Fibroblast of lung (primary cell): ENCODE measurements around the gene ERFL. TPM values are rescaled to one million over a fixed set of nuclear protein-coding genes. Genes with fewer than 3 reads are reported as not detected.
A peak's percentile ranks its signal among the peaks of the same experiment; 100 is the strongest.

Source experiments
- DNase-seq, 2 donors: peaks; one replicate each; pipeline versions ENCODE4 v3.0.0 to v3.0.0-alpha.2; 2010; ENCODE audit warnings: low read depth in 2 of 2
- H2AFZ ChIP-seq: 2 replicates; pipeline ENCODE4 v1.5.1; 2012; ENCODE audit warnings: low read length, control low read depth, inconsistent platforms
- H3K27ac ChIP-seq: 2 replicates; pipeline ENCODE4 v1.5.1; 2011; ENCODE audit warnings: low read length, control low read depth; ENCODE audit not compliant: insufficient read depth
- H3K27me3 ChIP-seq: 2 replicates; pipeline ENCODE4 v1.5.1; 2011; ENCODE audit warnings: mild to moderate bottlenecking, low read length; ENCODE audit not compliant: control insufficient read depth, insufficient read depth
- H3K36me3 ChIP-seq: 2 replicates; pipeline ENCODE4 v1.5.1; 2011; ENCODE audit warnings: low read length; ENCODE audit not compliant: control insufficient read depth, insufficient read depth
- H3K4me1 ChIP-seq: 2 replicates; pipeline ENCODE4 v1.5.1; 2011; ENCODE audit warnings: low read length; ENCODE audit not compliant: control insufficient read depth, insufficient read depth; ENCODE audit errors: extremely low read depth
- H3K4me2 ChIP-seq: 2 replicates; pipeline ENCODE4 v1.5.1; 2011; ENCODE audit warnings: low read length, control low read depth; ENCODE audit not compliant: insufficient read depth; ENCODE audit errors: extremely low read depth
- H3K4me3 ChIP-seq, 4 experiments: fragments of 200-600 bp in 1 of 4; sonication (generic) in 1 of 4; replicated peaks in 1 of 4; 2 replicates each; pipeline ENCODE4 v1.5.1; 2011 to 2016; ENCODE audit warnings: low read length in 4 of 4, low read depth in 3 of 4, mild to moderate bottlenecking in 3 of 4, control low read depth in 2 of 4, inconsistent platforms in 1 of 4, mixed read lengths in 1 of 4; ENCODE audit not compliant: insufficient read depth in 1 of 4; ENCODE audit errors: control extremely low read depth in 1 of 4
- H3K79me2 ChIP-seq: 2 replicates; pipeline ENCODE4 v1.5.1; 2012; ENCODE audit warnings: mild to moderate bottlenecking, low read length, inconsistent platforms; ENCODE audit not compliant: control insufficient read depth, insufficient read depth
- H3K9ac ChIP-seq: 2 replicates; pipeline ENCODE4 v1.5.1; 2011; ENCODE audit warnings: mild to moderate bottlenecking, low read length, control low read depth; ENCODE audit not compliant: insufficient read depth
- H3K9me3 ChIP-seq: 2 replicates; pipeline ENCODE4 v1.5.1; 2012; ENCODE audit warnings: low read depth, low read length; ENCODE audit not compliant: control insufficient read depth, insufficient read depth
- H4K20me1 ChIP-seq: 2 replicates; pipeline ENCODE4 v1.5.1; 2011; ENCODE audit warnings: low read length; ENCODE audit not compliant: control insufficient read depth, insufficient read depth; ENCODE audit errors: extremely low read depth
- EZH2 ChIP-seq: IDR thresholded peaks from 2 replicates; pipeline ENCODE4 v1.5.1; 2012; ENCODE audit warnings: low read length, control low read depth, mild to moderate bottlenecking; ENCODE audit errors: missing control alignments
- polyA plus RNA-seq, 2 donors: library from polyadenylated mRNA; depleted of rRNA in 1 of 2; stranded (reverse) in 1 of 2; unstranded in 1 of 2; fragments of >200 nt; gene quantifications; 2 replicates each; pipeline ENCODE4 v1.2.1, GENCODE V29; 2011 to 2012; ENCODE audit warnings: missing spikeins in 1 of 2
- total RNA-seq: library from RNA; depleted of rRNA; stranded (reverse); fragments of >200 nt; gene quantifications from 2 replicates; pipeline ENCODE4 v1.2.1, GENCODE V29; 2014
- TF ChIP-seq, protein P1 (sequence below), 2 donors: IDR thresholded peaks in 1 of 2; conservative IDR thresholded peaks in 1 of 2; 1 replicate in 1 of 2; 2 replicates in 1 of 2; pipeline ENCODE4 v1.5.1; 2011 to 2012; ENCODE audit warnings: low read length in 2 of 2, control low read depth in 1 of 2, inconsistent platforms in 1 of 2, low read depth in 1 of 2, mild to moderate bottlenecking in 1 of 2

Gene ERFL
- total and polyA plus RNA-seq, 2 donors (not counting 1 experiment from before 2014, with no cell fraction given), result under 0.01 to 0.03 TPM

DNA sequence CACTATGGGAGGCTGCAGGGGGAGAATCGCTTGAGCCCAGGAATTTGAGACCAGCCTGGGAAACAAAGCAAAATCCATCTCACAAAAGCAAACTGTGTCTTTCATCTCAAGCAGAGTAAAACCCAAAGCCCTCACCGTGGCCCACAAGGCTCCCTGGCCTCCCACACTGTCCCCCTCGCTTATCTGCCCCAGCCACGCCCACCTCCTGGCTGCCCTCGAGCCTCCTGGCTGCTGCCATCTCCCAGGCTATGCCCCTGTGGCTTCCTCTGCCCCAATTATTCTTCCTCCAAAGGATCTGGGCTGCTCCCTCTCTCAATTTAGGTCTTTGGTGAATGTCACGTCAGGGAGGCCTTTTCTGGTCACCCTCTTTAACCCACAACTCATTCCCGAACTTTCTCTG is 27.3 kb upstream of the ERFL start:
- Histone ChIP-seq H3K4me2 (no peak overlapping the region), H3K9me3 (no peaks in the 10 kb centered on the region), H3K27ac (no peak overlapping the region), H3K79me2 (peaks cover 2% of the 10 kb centered on the region), H2AFZ (no peak overlapping the region), H3K9ac (no peak overlapping the region), H3K4me1 (peaks cover 4% of the 10 kb centered on the region), H3K36me3 (peaks cover 8% of the 10 kb centered on the region), H3K4me3 (no peak overlapping the region), H4K20me1 (no peaks in the 10 kb centered on the region), H3K27me3 (no peaks in the 10 kb centered on the region)
- TF ChIP-seq, protein P1, sequence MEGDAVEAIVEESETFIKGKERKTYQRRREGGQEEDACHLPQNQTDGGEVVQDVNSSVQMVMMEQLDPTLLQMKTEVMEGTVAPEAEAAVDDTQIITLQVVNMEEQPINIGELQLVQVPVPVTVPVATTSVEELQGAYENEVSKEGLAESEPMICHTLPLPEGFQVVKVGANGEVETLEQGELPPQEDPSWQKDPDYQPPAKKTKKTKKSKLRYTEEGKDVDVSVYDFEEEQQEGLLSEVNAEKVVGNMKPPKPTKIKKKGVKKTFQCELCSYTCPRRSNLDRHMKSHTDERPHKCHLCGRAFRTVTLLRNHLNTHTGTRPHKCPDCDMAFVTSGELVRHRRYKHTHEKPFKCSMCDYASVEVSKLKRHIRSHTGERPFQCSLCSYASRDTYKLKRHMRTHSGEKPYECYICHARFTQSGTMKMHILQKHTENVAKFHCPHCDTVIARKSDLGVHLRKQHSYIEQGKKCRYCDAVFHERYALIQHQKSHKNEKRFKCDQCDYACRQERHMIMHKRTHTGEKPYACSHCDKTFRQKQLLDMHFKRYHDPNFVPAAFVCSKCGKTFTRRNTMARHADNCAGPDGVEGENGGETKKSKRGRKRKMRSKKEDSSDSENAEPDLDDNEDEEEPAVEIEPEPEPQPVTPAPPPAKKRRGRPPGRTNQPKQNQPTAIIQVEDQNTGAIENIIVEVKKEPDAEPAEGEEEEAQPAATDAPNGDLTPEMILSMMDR (conservative IDR thresholded peaks at IDR 0.05 in 1 of 2, IDR thresholded peaks at IDR 0.05 in 1 of 2; ENCODE audit: low read depth in 1 of 2, low read length in 2 of 2), result no peak
- no peak for TF ChIP-seq EZH2
- DNase-seq, result no peak

DNA sequence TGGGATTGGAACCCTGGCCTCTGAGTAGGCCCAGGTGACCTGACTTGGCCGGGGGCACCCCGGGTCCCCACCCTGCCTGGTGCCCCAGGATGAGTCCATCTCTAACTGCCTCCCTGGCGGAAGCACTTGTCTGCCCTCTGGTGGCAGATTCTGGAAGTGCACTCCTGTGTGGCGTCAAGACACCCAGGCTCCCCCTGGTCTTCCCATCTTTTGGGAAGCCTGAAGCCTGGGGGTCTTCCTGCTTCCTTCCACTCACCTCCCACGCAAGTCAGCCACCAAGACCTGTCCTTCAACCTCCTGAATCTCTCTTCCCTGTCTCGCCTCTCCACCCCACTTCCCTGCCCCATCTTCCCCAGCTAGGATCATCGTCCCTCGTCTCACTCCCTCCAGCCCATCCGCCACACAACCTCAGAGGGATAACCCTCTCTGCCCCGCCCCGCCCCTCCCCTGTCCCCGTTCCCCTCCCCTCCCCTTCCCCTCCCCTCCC is 23.5 kb upstream of the ERFL start:
- Histone ChIP-seq H3K36me3 (peaks cover 4% of the 10 kb centered on the region), H3K27ac (no peak overlapping the region), H3K9ac (no peak overlapping the region), H3K4me3 (no peak overlapping the region), H3K27me3 (no peaks in the 10 kb centered on the region), H2AFZ (peak overlapping the region; percentile 81), H3K4me2 (peak overlapping the region; percentile 80), H3K9me3 (no peaks in the 10 kb centered on the region), H3K4me1 (no peaks in the 10 kb centered on the region), H4K20me1 (no peaks in the 10 kb centered on the region), H3K79me2 (no peaks in the 10 kb centered on the region)
- TF ChIP-seq, protein P1 (conservative IDR thresholded peaks at IDR 0.05 in 1 of 2, IDR thresholded peaks at IDR 0.05 in 1 of 2; ENCODE audit: low read depth in 1 of 2, low read length in 2 of 2), result peak; percentile 99
- no peak for TF ChIP-seq EZH2
- peak; percentile 47 to 66 for DNase-seq

DNA sequence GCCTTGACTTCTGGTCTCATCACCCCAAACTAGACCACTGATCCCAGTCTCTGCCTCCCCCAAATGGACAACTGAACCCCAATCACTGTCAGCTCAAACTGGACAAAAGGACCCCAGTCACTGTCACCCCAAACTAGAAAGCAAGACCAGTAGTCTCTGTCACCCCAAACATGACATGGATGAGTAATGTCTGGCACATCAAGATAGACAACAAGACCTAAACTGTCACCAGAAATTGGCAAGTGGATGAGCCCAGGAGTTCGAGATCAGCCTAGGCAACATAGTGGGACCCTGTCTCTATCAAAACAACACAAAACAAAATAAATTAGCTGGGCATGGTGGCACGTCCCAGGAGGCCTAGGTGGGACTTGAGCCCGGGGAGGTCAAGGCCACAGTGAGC is 18.8 kb upstream of the ERFL start:
- TF ChIP-seq, protein P1 (conservative IDR thresholded peaks at IDR 0.05 in 1 of 2, IDR thresholded peaks at IDR 0.05 in 1 of 2; ENCODE audit: low read depth in 1 of 2, low read length in 2 of 2), result no peak
- TF ChIP-seq EZH2, result no peak
- no peaks in the 10 kb centered on the region for H4K20me1 ChIP-seq
- H3K27ac ChIP-seq, result no peak overlapping the region
- H3K9me3 ChIP-seq, result no peaks in the 10 kb centered on the region
- no peak overlapping the region for H2AFZ ChIP-seq
- H3K79me2 ChIP-seq, result no peaks in the 10 kb centered on the region
- H3K9ac ChIP-seq, result no peak overlapping the region
- no peaks in the 10 kb centered on the region for H3K27me3 ChIP-seq
- H3K4me3 ChIP-seq, result no peak overlapping the region
- no peaks in the 10 kb centered on the region for H3K4me1 ChIP-seq
- no peak overlapping the region for H3K4me2 ChIP-seq
- no peak for DNase-seq
- H3K36me3 ChIP-seq, result no peaks in the 10 kb centered on the region
